GM23248 (cell line): ENCODE results near the gene PTCH1. TPM values are rescaled to one million over a fixed set of nuclear protein-coding genes. Genes with fewer than 3 reads are reported as not detected.

ENCODE experiments used
- DNase-seq: peaks from one replicate; pipeline ENCODE4 v3.0.0-alpha.2; 2015
- H2AFZ ChIP-seq: fragments of 200-600 bp; sonication (generic); 2 replicates; pipeline ENCODE4 v1.6.1; 2016; ENCODE audit warnings: antibody characterized with exemption
- H3F3A ChIP-seq: fragments of 200-600 bp; sonication (generic); 2 replicates; pipeline ENCODE4 v1.6.1; 2016; ENCODE audit warnings: mild to moderate bottlenecking, antibody characterized with exemption, mixed run types; ENCODE audit not compliant: insufficient read depth
- H3K27ac ChIP-seq: fragments of 200-600 bp; sonication (generic); 2 replicates; pipeline ENCODE4 v1.5.1; 2016; ENCODE audit warnings: mild to moderate bottlenecking
- H3K27me3 ChIP-seq: fragments of 200-600 bp; sonication (generic); replicated peaks from 2 replicates; pipeline ENCODE4 v1.6.1; 2016; ENCODE audit warnings: mild to moderate bottlenecking; ENCODE audit not compliant: insufficient read depth
- H3K36me3 ChIP-seq: fragments of 200-600 bp; sonication (generic); 2 replicates; pipeline ENCODE4 v1.6.1; 2016; ENCODE audit warnings: low read depth, mild to moderate bottlenecking
- H3K4me1 ChIP-seq: fragments of 200-600 bp; sonication (generic); 2 replicates; pipeline ENCODE4 v1.6.1; 2016; ENCODE audit warnings: mild to moderate bottlenecking; ENCODE audit not compliant: insufficient read depth
- H3K4me2 ChIP-seq: fragments of 200-600 bp; sonication (generic); one replicate; pipeline ENCODE4 v1.6.1; 2016; ENCODE audit warnings: mild to moderate bottlenecking; ENCODE audit not compliant: unreplicated experiment
- H3K4me3 ChIP-seq: fragments of 200-600 bp; sonication (generic); 2 replicates; pipeline ENCODE4 v1.5.1; 2016; ENCODE audit warnings: mild to moderate bottlenecking
- H3K79me2 ChIP-seq: fragments of 200-600 bp; sonication (generic); 2 replicates; pipeline ENCODE4 v1.6.1; 2016; ENCODE audit warnings: mild to moderate bottlenecking; ENCODE audit not compliant: insufficient read depth
- H3K9ac ChIP-seq: fragments of 200-600 bp; sonication (generic); 2 replicates; pipeline ENCODE4 v1.6.1; 2016; ENCODE audit warnings: mild to moderate bottlenecking
- H3K9me2 ChIP-seq: fragments of 200-600 bp; sonication (generic); 2 replicates; pipeline ENCODE4 v1.6.1; 2016; ENCODE audit warnings: mixed run types, mild to moderate bottlenecking, moderate library complexity; ENCODE audit not compliant: insufficient read depth
- H3K9me3 ChIP-seq: fragments of 200-600 bp; sonication (generic); one replicate; pipeline ENCODE4 v1.6.1; 2017; ENCODE audit warnings: low read depth
- H4K20me1 ChIP-seq: fragments of 200-600 bp; sonication (generic); 2 replicates; pipeline ENCODE4 v1.6.0; 2016; ENCODE audit not compliant: insufficient read depth
- EZH2 ChIP-seq: fragments of 200-600 bp; sonication (generic); IDR thresholded peaks from 2 replicates; pipeline ENCODE4 v1.6.1; 2018; ENCODE audit warnings: antibody characterized with exemption, mild to moderate bottlenecking; ENCODE audit not compliant: insufficient read depth, poor library complexity, severe bottlenecking
- EZH2phosphoT487 ChIP-seq: fragments of 200-600 bp; sonication (generic); IDR thresholded peaks from 2 replicates; pipeline ENCODE4 v1.6.1; 2018; ENCODE audit warnings: antibody characterized with exemption, moderate library complexity, mild to moderate bottlenecking, low read depth; ENCODE audit not compliant: insufficient read depth
- WGBS, 2 experiments: methylation state at CpG; one replicate each; pipeline ENCODE4 v1.1.6; 2015 to 2017; ENCODE audit warnings: low lambda C conversion rate in 2 of 2, low coverage in 1 of 2; ENCODE audit errors: missing lambda C conversion rate in 2 of 2; 5-methylcytosine and 5-hydroxymethylcytosine counted together
- in situ Hi-C: fragments of 300-500 bp; cut with MboI; formaldehyde crosslinking; loops from 2 replicates; pipeline ENCODE4 v1.15.0; 2020
- polyA plus RNA-seq: library from polyadenylated mRNA; unstranded; fragments of >200 nt; fragmentation: Nextera tagmentation; extraction: Ambion mirVana; gene quantifications from 2 replicates; pipeline ENCODE4 v1.2.1, GENCODE V29; 2016
- total RNA-seq: library from RNA; depleted of rRNA; stranded (reverse); fragments of >200 nt; shearing (Covaris generic); gene quantifications from 2 replicates; pipeline ENCODE4 v1.2.3, GENCODE V29; 2014

Gene PTCH1
- total and polyA plus RNA-seq, 2 experiments from 2014 or later = 3.8 to 7.3 TPM

- DNase-seq = no peak
- H3K27ac ChIP-seq = no peak overlapping the region
- in situ Hi-C loops = no loop called here
- peaks cover 3% of the 10 kb centered on the region; the same call in 1 of the 2 replicates for H3K36me3 ChIP-seq
- no peaks in the 10 kb centered on the region for H3F3A ChIP-seq
- H3K9ac ChIP-seq = no peak overlapping the region
- H4K20me1 ChIP-seq = no peaks in the 10 kb centered on the region
- H3K27me3 ChIP-seq = no peaks in the 10 kb centered on the region
- H3K4me1 ChIP-seq = peaks cover 9% of the 10 kb centered on the region
- 94 to 98% methylated on average over 6 of the region's 6 CpGs for WGBS, 2 experiments
- H2AFZ ChIP-seq = no peak overlapping the region
- H3K4me3 ChIP-seq = no peak overlapping the region
- H3K79me2 ChIP-seq = no peaks in the 10 kb centered on the region
- TF ChIP-seq EZH2 (no peak), EZH2phosphoT487 (no peak)
- H3K9me3 ChIP-seq = no peaks in the 10 kb centered on the region
- no peak overlapping the region for H3K4me2 ChIP-seq
- no peaks in the 10 kb centered on the region for H3K9me2 ChIP-seq
Measured at GRCh38 chr9:95458666-95459065, 58.1 kb downstream of the PTCH1 start.

DNA sequence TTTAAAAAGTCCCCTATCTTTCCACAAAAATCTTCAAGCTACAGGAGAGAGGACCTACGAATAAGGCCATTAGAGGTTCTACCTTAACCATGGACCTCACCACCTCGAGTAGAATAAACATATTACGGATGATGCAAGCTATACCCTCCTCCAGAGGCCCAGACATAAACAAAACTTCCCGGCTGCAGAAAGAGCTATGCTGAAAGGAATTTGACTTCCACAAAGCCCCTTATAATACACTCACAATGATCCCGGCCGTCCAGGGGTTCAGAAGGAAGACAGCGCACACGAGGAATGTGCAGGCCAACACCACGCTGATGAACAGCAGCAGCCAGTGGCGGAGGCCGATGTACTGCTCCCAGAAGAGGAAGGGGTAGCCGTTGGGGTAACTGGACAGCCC lies 59.0 kb downstream of the PTCH1 start:
- Histone ChIP-seq H3K9me3 (no peaks in the 10 kb centered on the region), H3K4me2 (no peak overlapping the region), H2AFZ (no peak overlapping the region), H3K79me2 (no peaks in the 10 kb centered on the region), H3K9me2 (no peaks in the 10 kb centered on the region), H3K27ac (no peak overlapping the region), H3K4me1 (peaks cover 6% of the 10 kb centered on the region), H4K20me1 (no peaks in the 10 kb centered on the region), H3K27me3 (no peaks in the 10 kb centered on the region), H3K4me3 (no peak overlapping the region), H3K36me3 (peaks cover 3% of the 10 kb centered on the region; the same call in 1 of the 2 replicates), H3F3A (no peaks in the 10 kb centered on the region), H3K9ac (no peak overlapping the region)
- no peak for DNase-seq
- in situ Hi-C loops = no loop called here
- WGBS, 2 experiments = 90 to 91% methylated on average over 12 of the region's 12 CpGs
- no peak for TF ChIP-seq EZH2
- no peak for TF ChIP-seq EZH2phosphoT487

- TF ChIP-seq EZH2phosphoT487 = no peak
- no peak for TF ChIP-seq EZH2
- no peak overlapping the region for H3K27ac ChIP-seq
Measured at GRCh38 chr9:95455714-95456113, 61.1 kb downstream of the PTCH1 start.

GRCh38 chr9:95452176-95452575 lies 64.6 kb downstream of the PTCH1 start:
- in situ Hi-C loops = no loop called here
- TF ChIP-seq EZH2 (no peak), EZH2phosphoT487 (no peak)
- peaks cover 3% of the 10 kb centered on the region; the same call in 1 of the 2 replicates for H3K36me3 ChIP-seq

More at GRCh38 chr9:95455714-95456113, 61.1 kb downstream of the PTCH1 start:
- no peak for DNase-seq
- no peaks in the 10 kb centered on the region for H3F3A ChIP-seq
- in situ Hi-C loops = no loop called here
- H3K9me2 ChIP-seq = no peaks in the 10 kb centered on the region
- peaks cover 3% of the 10 kb centered on the region; the same call in 1 of the 2 replicates for H3K36me3 ChIP-seq
- no peak overlapping the region for H3K4me2 ChIP-seq
- WGBS, 2 experiments = 94 to 99% methylated on average over 9 of the region's 9 CpGs
- H3K4me1 ChIP-seq = no peaks in the 10 kb centered on the region
- H2AFZ ChIP-seq = no peak overlapping the region
- H3K9me3 ChIP-seq = no peaks in the 10 kb centered on the region
- H3K27me3 ChIP-seq = no peaks in the 10 kb centered on the region
- H3K9ac ChIP-seq = no peak overlapping the region
- no peaks in the 10 kb centered on the region for H3K79me2 ChIP-seq
- H4K20me1 ChIP-seq = no peaks in the 10 kb centered on the region
- no peak overlapping the region for H3K4me3 ChIP-seq

DNA sequence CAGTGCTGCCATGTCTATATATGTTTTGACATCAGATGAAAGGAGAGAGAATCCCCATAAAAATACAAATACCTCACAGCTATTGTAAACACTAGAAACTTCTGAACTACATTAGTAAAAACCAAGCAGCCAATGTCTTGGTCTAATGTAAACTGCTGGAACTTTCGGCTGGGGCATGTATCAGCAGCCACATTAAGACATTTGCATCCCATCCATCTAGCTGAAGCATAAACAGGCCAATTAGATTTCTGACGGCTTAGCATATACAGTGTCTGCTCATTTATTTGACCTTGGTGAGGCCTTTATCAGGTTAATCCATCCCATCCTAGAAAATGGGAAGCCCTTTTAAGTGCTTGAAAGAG lies 65.7 kb downstream of the PTCH1 start:
- Histone ChIP-seq H3K27ac (no peak overlapping the region), H3K4me1 (no peaks in the 10 kb centered on the region), H3K4me3 (no peak overlapping the region), H3K27me3 (no peaks in the 10 kb centered on the region), H3K9me3 (no peaks in the 10 kb centered on the region), H3K36me3 (peaks cover 3% of the 10 kb centered on the region; the same call in 1 of the 2 replicates), H3K9me2 (no peaks in the 10 kb centered on the region), H3F3A (no peaks in the 10 kb centered on the region), H3K79me2 (no peaks in the 10 kb centered on the region), H2AFZ (no peak overlapping the region), H3K4me2 (no peak overlapping the region), H4K20me1 (no peaks in the 10 kb centered on the region), H3K9ac (no peak overlapping the region)
- TF ChIP-seq EZH2 (no peak), EZH2phosphoT487 (no peak)
- in situ Hi-C loops = no loop called here
- no peak for DNase-seq
- 94 to 98% methylated on average over 2 of the region's 2 CpGs for WGBS, 2 experiments

More at GRCh38 chr9:95452176-95452575, 64.6 kb downstream of the PTCH1 start:
- Histone ChIP-seq H2AFZ (no peak overlapping the region), H3K4me2 (no peak overlapping the region), H3K9ac (no peak overlapping the region), H3K4me1 (no peaks in the 10 kb centered on the region), H3F3A (no peaks in the 10 kb centered on the region), H4K20me1 (no peaks in the 10 kb centered on the region), H3K27me3 (no peaks in the 10 kb centered on the region), H3K79me2 (no peaks in the 10 kb centered on the region), H3K27ac (no peak overlapping the region), H3K4me3 (no peak overlapping the region), H3K9me2 (no peaks in the 10 kb centered on the region), H3K9me3 (no peaks in the 10 kb centered on the region)
- 97 to 98% methylated on average over 4 of the region's 4 CpGs for whole genome bisulfite sequencing, 2 experiments
- no peak for DNase-seq
